Limb (tissue), 2 donors: ENCODE measurements around the gene EGFR.
"Not testable (repeated sequence)": the region's sequence is repeated elsewhere in the genome, so short reads cannot be mapped to it uniquely, and the experiment has no call there.

Experiments used
- DNase-seq, 2 donors: peaks; one replicate each; pipeline ENCODE4 v3.0.0-alpha.2; 2016; ENCODE audit errors: extremely low spot score in 2 of 2

The EGFR gene

GRCh38 chr7:55165176-55165861, 146.5 kb downstream of the EGFR start:
- peak in 1 of 2 donors; percentile 9 for DNase-seq

DNA sequence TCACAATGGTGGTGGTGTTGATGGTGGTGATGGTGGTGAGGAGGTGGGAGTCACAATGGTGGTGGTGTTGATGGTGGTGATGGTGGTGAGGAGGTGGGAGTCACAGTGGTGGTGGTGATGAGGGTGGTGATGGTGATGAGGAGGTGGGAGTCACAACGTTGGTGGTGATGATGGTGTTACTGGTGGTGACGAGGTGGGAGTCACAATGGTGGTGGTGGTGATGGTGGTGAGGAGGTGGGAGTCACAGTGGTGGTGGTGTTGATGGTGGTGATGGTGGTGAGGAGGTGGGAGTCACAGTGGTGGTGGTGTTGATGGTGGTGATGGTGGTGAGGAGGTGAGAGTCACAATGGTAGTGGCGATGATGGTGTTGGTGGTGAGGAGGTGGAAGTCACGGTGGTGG, 148.5 kb downstream of the EGFR start:
- not testable (repeated sequence) for DNase-seq

DNA sequence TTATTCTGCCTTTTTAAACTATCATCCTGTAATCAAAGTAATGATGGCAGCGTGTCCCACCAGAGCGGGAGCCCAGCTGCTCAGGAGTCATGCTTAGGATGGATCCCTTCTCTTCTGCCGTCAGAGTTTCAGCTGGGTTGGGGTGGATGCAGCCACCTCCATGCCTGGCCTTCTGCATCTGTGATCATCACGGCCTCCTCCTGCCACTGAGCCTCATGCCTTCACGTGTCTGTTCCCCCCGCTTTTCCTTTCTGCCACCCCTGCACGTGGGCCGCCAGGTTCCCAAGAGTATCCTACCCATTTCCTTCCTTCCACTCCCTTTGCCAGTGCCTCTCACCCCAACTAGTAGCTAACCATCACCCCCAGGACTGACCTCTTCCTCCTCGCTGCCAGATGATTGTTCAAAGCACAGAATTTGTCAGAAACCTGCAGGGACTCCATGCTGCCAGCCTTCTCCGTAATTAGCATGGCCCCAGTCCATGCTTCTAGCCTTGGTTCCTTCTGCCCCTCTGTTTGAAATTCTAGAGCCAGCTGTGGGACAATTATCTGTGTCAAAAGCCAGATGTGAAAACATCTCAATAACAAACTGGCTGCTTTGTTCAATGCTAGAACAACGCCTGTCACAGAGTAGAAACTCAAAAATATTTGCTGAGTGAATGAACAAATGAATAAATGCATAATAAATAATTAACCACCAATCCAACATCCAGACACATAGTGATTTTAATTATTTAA, 151.7 kb downstream of the EGFR start:
- peak in 1 of 2 donors; percentile 14 for DNase-seq

GRCh38 chr7:55171157-55171556, 152.3 kb downstream of the EGFR start:
- peak in 1 of 2 donors; percentile 17 for DNase-seq

- no peak for DNase-seq
These were observed 153.3 kb downstream of the EGFR start for GRCh38 chr7:55172161-55172560.

DNA sequence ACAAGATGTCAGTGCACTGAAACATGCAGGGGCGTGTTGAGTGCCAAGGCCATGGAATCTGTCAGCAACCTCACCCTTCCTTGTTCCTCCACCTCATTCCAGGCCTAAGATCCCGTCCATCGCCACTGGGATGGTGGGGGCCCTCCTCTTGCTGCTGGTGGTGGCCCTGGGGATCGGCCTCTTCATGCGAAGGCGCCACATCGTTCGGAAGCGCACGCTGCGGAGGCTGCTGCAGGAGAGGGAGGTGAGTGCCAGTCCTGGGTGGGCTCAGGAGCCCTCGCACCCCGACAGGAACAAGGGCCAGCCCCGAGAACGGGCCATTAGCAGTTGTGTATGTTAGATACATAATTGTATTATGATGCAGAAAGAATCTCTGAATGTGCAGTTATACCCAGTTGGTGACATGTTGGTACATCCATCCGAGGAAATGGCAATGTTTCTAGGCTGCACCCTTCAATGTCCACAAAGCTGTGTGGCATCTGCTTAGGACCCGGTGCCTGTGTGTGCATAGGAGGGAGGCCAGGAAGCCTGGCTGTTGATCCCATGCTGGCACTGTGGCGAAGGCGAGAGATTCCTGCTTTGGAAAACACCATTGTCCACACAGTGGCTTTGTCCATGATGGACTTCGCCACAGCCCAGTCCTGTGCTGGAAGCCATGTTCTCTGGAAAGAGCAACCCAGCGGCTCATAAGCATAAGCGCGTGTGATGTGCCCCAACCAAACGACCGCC, 154.2 kb downstream of the EGFR start:
- DNase-seq, result peak in 1 of 2 donors; percentile 17

DNA sequence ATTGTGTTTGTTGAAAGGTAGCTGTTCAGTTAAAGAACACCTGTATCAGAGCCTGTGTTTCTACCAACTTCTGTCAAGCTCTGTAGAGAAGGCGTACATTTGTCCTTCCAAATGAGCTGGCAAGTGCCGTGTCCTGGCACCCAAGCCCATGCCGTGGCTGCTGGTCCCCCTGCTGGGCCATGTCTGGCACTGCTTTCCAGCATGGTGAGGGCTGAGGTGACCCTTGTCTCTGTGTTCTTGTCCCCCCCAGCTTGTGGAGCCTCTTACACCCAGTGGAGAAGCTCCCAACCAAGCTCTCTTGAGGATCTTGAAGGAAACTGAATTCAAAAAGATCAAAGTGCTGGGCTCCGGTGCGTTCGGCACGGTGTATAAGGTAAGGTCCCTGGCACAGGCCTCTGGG, 154.9 kb downstream of the EGFR start:
- peak in 1 of 2 donors; percentile 24 for DNase-seq

- no peak for DNase-seq
These were observed 155.6 kb downstream of the EGFR start for GRCh38 chr7:55174456-55174855.

GRCh38 chr7:55174856-55175255, 156.0 kb downstream of the EGFR start:
- DNase-seq, result no peak

DNA sequence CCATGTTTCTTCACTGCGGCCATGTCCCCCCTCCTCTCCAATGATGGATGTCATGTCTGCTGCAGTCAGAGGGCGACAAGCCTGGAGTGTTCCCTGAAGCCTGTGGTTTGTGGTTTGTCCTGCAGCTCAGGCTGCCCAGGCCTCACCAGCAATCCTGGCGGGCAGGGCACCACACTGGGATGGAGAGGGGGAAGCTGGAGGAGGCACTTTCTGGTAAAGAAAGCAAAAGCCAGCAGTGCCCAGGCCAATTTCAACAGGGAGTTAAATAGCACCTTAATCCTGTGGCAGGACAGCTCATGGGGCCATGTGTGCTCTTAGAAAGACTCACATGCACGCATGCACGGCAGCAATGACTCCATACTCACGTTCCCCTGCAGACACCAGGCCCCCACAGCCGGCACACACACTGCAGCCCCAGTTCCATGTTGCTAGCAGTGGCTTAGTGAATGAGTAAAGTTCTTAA, 158.3 kb downstream of the EGFR start:
- no peak for DNase-seq

- DNase-seq, result peak; percentile 62 to 74
These were observed 158.9 kb downstream of the EGFR start for GRCh38 chr7:55177589-55178261.

- DNase-seq, result no peak
These were observed 159.6 kb downstream of the EGFR start for GRCh38 chr7:55178292-55178862.

GRCh38 chr7:55178863-55179773, 160.3 kb downstream of the EGFR start:
- DNase-seq, result peak in 1 of 2 donors; percentile 19

DNA sequence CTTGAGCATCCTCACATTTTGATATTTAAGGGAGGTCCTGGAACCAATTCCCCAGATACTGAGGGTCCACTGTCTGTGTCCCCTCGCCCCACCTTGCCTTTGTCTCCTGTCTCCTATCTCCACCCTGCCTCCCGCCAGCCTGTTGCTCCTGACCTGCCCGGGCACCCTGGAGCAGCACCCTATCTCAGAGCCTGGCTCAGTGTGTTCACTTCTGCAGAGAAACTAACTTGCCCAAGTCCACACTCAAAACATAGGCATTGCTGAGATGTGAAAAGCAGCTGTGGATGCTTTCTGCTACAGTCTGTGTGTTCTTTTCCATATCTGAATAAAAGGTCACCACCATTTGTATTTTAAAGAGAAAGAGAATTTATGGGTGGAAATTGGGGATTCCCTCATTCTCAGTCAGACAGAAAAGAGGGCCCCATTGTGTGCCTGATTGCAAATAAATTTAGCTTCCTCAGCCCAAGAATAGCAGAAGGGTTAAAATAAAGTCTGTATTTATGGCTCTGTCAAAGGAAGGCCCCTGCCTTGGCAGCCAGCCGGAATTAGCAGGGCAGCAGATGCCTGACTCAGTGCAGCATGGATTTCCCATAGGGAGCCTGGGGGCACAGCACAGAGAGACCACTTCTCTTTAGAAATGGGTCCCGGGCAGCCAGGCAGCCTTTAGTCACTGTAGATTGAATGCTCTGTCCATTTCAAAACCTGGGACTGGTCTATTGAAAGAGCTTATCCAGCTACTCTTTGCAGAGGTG, 161.3 kb downstream of the EGFR start:
- DNase-seq, result peak in 1 of 2 donors; percentile 77

DNA sequence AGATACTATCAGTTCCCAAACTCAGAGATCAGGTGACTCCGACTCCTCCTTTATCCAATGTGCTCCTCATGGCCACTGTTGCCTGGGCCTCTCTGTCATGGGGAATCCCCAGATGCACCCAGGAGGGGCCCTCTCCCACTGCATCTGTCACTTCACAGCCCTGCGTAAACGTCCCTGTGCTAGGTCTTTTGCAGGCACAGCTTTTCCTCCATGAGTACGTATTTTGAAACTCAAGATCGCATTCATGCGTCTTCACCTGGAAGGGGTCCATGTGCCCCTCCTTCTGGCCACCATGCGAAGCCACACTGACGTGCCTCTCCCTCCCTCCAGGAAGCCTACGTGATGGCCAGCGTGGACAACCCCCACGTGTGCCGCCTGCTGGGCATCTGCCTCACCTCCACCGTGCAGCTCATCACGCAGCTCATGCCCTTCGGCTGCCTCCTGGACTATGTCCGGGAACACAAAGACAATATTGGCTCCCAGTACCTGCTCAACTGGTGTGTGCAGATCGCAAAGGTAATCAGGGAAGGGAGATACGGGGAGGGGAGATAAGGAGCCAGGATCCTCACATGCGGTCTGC, 162.2 kb downstream of the EGFR start:
- peak in 1 of 2 donors; percentile 25 for DNase-seq

DNA sequence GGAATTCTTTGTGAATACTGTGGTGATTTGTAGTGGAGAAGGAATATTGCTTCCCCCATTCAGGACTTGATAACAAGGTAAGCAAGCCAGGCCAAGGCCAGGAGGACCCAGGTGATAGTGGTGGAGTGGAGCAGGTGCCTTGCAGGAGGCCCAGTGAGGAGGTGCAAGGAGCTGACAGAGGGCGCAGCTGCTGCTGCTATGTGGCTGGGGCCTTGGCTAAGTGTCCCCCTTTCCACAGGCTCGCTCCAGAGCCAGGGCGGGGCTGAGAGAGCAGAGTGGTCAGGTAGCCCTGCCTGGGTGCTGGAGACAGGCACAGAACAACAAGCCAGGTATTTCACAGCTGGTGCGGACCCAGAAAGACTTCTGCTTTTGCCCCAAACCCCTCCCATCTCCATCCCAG, 162.9 kb downstream of the EGFR start:
- peak in 1 of 2 donors; percentile 21 for DNase-seq

DNA sequence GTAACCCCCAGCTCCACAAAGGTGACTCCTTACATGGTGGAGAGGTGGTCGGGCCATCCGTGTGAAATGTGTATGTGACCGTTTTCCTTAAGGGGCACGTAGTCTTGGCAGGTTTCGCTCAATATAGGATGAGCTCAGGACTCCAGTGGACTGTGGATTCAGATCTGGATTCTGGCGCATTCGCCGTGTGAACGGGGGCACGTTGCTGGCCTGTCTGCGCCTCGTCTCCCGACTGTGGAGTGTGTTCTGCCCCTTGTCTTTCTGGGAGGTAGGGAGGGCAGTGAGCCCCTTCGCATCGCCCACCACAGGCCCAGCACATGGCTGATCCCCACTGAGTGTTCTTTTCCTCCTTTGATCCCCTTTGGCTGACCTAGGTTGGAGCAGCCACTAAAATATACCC, 165.1 kb downstream of the EGFR start:
- no peak for DNase-seq

DNA sequence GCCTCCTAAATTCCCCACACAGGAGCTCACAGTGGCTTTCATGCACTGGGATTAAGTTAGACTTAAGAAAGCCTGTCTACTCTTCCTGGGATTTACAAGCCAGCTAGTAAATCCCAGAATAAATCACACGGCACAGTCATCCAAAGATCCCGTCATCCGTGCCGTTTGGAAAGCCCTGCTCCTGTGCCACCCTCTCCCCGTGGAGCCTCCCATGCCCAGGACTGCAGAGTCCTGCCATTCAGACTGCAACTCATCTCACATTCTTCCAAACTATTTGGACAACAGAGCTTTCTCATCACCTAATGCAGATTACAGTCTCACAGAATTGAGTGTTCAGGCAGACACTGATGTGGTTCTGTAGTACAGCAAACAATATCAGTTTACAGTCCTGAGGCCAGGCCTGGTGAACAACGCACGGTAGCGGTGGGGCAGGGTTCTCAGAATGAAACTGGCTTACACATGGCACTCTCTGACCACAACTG, 166.5 kb downstream of the EGFR start:
- DNase-seq, result no peak
